BE2C (cell line): Measurements from ENCODE around the gene PDE5A.
A peak's percentile ranks its signal among the peaks of the same experiment; 100 is the strongest.

ENCODE experiments used
- DNase-seq: peaks from one replicate; pipeline ENCODE4 v3.0.0-alpha.2; 2020
- H3K27me3 ChIP-seq: fragments of 250-450 bp; sonication (Bioruptor Pico); 2 replicates; pipeline ENCODE4 v1.5.1; 2020; ENCODE audit warnings: mild to moderate bottlenecking
- H3K36me3 ChIP-seq: fragments of 250-450 bp; sonication (Bioruptor Pico); 2 replicates; pipeline ENCODE4 v1.5.1; 2020; ENCODE audit warnings: mild to moderate bottlenecking
- H3K4me1 ChIP-seq: fragments of 250-450 bp; sonication (Bioruptor Pico); 2 replicates; pipeline ENCODE4 v1.5.1; 2020
- H3K4me3 ChIP-seq: 2 replicates; pipeline ENCODE4 v1.5.1; 2011; ENCODE audit warnings: low read depth, low read length
- H3K9me3 ChIP-seq: fragments of 250-450 bp; sonication (Bioruptor Pico); 2 replicates; pipeline ENCODE4 v1.5.1; 2020
- CTCF ChIP-seq: IDR thresholded peaks from 2 replicates; pipeline ENCODE4 v1.5.1; 2012; ENCODE audit warnings: mild to moderate bottlenecking, low read depth, low read length

Gene PDE5A

GRCh38 chr4:119564106-119564505 lies 64.5 kb downstream of the PDE5A start:
- no peak for DNase-seq

GRCh38 chr4:119559044-119559647 lies 69.5 kb downstream of the PDE5A start:
- Histone ChIP-seq H3K4me1 (no peaks in the 10 kb centered on the region), H3K4me3 (no peak overlapping the region), H3K9me3 (no peaks in the 10 kb centered on the region), H3K36me3 (no peaks in the 10 kb centered on the region), H3K27me3 (no peaks in the 10 kb centered on the region; the same call in 1 of the 2 replicates)
- DNase-seq: no peak
- peak; percentile 51 for TF ChIP-seq CTCF

More at GRCh38 chr4:119564106-119564505, 64.5 kb downstream of the PDE5A start:
- H3K36me3 ChIP-seq: no peaks in the 10 kb centered on the region
- no peaks in the 10 kb centered on the region; the same call in none of the 2 replicates for H3K27me3 ChIP-seq
- TF ChIP-seq CTCF: no peak
- no peaks in the 10 kb centered on the region for H3K4me1 ChIP-seq
- no peaks in the 10 kb centered on the region for H3K9me3 ChIP-seq
- H3K4me3 ChIP-seq: no peak overlapping the region

GRCh38 chr4:119550857-119551532 lies 77.6 kb downstream of the PDE5A start:
- no peak for DNase-seq
- H3K27me3 ChIP-seq: no peaks in the 10 kb centered on the region
- no peaks in the 10 kb centered on the region for H3K9me3 ChIP-seq
- no peak for TF ChIP-seq CTCF
- no peaks in the 10 kb centered on the region for H3K36me3 ChIP-seq
- H3K4me3 ChIP-seq: no peak overlapping the region
- H3K4me1 ChIP-seq: no peaks in the 10 kb centered on the region

- no peak for TF ChIP-seq CTCF
- no peak for DNase-seq
- Histone ChIP-seq H3K9me3 (no peaks in the 10 kb centered on the region), H3K36me3 (no peaks in the 10 kb centered on the region), H3K27me3 (no peaks in the 10 kb centered on the region), H3K4me1 (no peaks in the 10 kb centered on the region), H3K4me3 (no peak overlapping the region)
Observed at GRCh38 chr4:119549639-119550038, 79.0 kb downstream of the PDE5A start.

- Histone ChIP-seq H3K36me3 (no peaks in the 10 kb centered on the region), H3K9me3 (no peaks in the 10 kb centered on the region), H3K4me1 (no peaks in the 10 kb centered on the region), H3K27me3 (no peaks in the 10 kb centered on the region), H3K4me3 (no peak overlapping the region)
- DNase-seq: no peak
- TF ChIP-seq CTCF: no peak
Observed at GRCh38 chr4:119543779-119544178, 84.8 kb downstream of the PDE5A start.

GRCh38 chr4:119543187-119543586 lies 85.4 kb downstream of the PDE5A start:
- H3K4me1 ChIP-seq: no peaks in the 10 kb centered on the region
- H3K4me3 ChIP-seq: no peak overlapping the region
- no peaks in the 10 kb centered on the region for H3K36me3 ChIP-seq
- H3K9me3 ChIP-seq: no peaks in the 10 kb centered on the region
- DNase-seq: no peak
- no peaks in the 10 kb centered on the region for H3K27me3 ChIP-seq
- no peak for TF ChIP-seq CTCF
